HCT116 (cell line): ENCODE data around the gene MYOM1. TPM values are rescaled to one million over a fixed set of nuclear protein-coding genes. Genes with fewer than 3 reads are reported as not detected.

Experiments
- ATAC-seq: fragments of 200-7000 bp; cut with Tn5 transposase; 2 replicates; pipeline ENCODE4 v1.9.1; 2020; ENCODE audit warnings: mild to moderate bottlenecking, moderate library complexity
- BruUV-seq: library from RNA; stranded (reverse); fragments of 400-500 nt; replicated peaks from 2 replicates; lab custom pipeline; 2021; lab: Mats Ljungman, UMichigan
- CTCF ChIA-PET: fragments of 300-600 bp; sonication (Branson Sonifier 250); formaldehyde crosslinking; loops from one replicate; lab custom pipeline; 2021; ENCODE audit warnings: antibody characterized with exemption; lab: Charles Lee
- POLR2A ChIA-PET: fragments of 300-600, 350-600 bp; sonication (Branson Sonifier 250); formaldehyde crosslinking; loops from one replicate; lab custom pipeline; 2021; ENCODE audit warnings: antibody characterized with exemption; lab: Charles Lee
- RAD21 ChIA-PET, 2 experiments: fragments of 300-600 bp; sonication (Branson Sonifier 250); formaldehyde crosslinking; loops; one replicate each; lab custom pipeline; 2023; ENCODE audit warnings: low total read pairs in 2 of 2; ENCODE audit not compliant: uncharacterized antibody in 2 of 2, unreplicated experiment in 2 of 2, low non-redundant PET in 1 of 2; lab: Charles Lee
- DNase-seq: peaks from one replicate; pipeline ENCODE4 v3.0.0-alpha.2; 2010; ENCODE audit warnings: low read depth, low spot score
- H2AFZ ChIP-seq: fragments of 200-600 bp; shearing (Covaris generic), sonication (generic); 2 replicates; pipeline ENCODE4 v1.6.1; 2017; ENCODE audit warnings: low read depth, mixed run types, mixed read lengths, antibody characterized with exemption, low read length; ENCODE audit not compliant: poor library complexity, severe bottlenecking
- H3K27ac ChIP-seq: 2 replicates; pipeline ENCODE4 v1.5.1; 2012; ENCODE audit warnings: low read depth, low read length
- H3K27me3 ChIP-seq: fragments of 200-600 bp; sonication (generic); 2 replicates; pipeline ENCODE4 v1.6.1; 2016; ENCODE audit warnings: mixed run types, low read length, mixed read lengths; ENCODE audit not compliant: insufficient read depth
- H3K36me3 ChIP-seq, 2 experiments: fragments of 200-500 bp in 1 of 2; fragments of 200-600 bp in 1 of 2; sonication (Bioruptor generic) in 1 of 2; sonication (generic) in 1 of 2; 2 replicates each; pipeline versions ENCODE4 v1.5.1 to v1.6.1; 2014 to 2016; ENCODE audit warnings: low read length in 2 of 2, inconsistent platforms in 1 of 2, mixed read lengths in 1 of 2, mixed run types in 1 of 2; ENCODE audit not compliant: insufficient read depth in 2 of 2, control insufficient read depth in 1 of 2
- H3K4me1 ChIP-seq, 2 experiments: fragments of 200-600 bp in 1 of 2; sonication (generic) in 1 of 2; 2 replicates each; pipeline versions ENCODE4 v1.5.1 to v1.6.1; 2012 to 2017; ENCODE audit warnings: low read length in 2 of 2, inconsistent platforms in 1 of 2, mild to moderate bottlenecking in 1 of 2, mixed read lengths in 1 of 2, mixed run types in 1 of 2, moderate library complexity in 1 of 2; ENCODE audit not compliant: insufficient read depth in 2 of 2, control insufficient read depth in 1 of 2
- H3K4me2 ChIP-seq: fragments of 200-600 bp; sonication (generic); 2 replicates; pipeline ENCODE4 v1.6.1; 2017; ENCODE audit warnings: mixed run types, low read length, mixed read lengths
- H3K4me3 ChIP-seq, 2 experiments: fragments of 200-600 bp in 1 of 2; sonication (generic) in 1 of 2; replicated peaks in 1 of 2; 2 replicates each; pipeline ENCODE4 v1.5.1; 2011 to 2016; ENCODE audit warnings: low read length in 2 of 2, control low read depth in 1 of 2, low read depth in 1 of 2, mild to moderate bottlenecking in 1 of 2, mixed read lengths in 1 of 2, mixed run types in 1 of 2
- H3K79me2 ChIP-seq: fragments of 200-600 bp; sonication (generic); 2 replicates; pipeline ENCODE4 v1.6.1; 2017; ENCODE audit warnings: mild to moderate bottlenecking, mixed run types, low read length, moderate library complexity, mixed read lengths; ENCODE audit not compliant: insufficient read depth
- H3K9ac ChIP-seq: fragments of 200-600 bp; sonication (generic); 2 replicates; pipeline ENCODE4 v1.6.1; 2016; ENCODE audit warnings: low read length, mixed read lengths
- H3K9me2 ChIP-seq: fragments of 200-600 bp; sonication (generic), shearing (Covaris generic); 2 replicates; pipeline ENCODE4 v1.6.1; 2017; ENCODE audit warnings: mixed run types, mild to moderate bottlenecking, moderate library complexity; ENCODE audit not compliant: insufficient read depth
- H3K9me3 ChIP-seq, 2 experiments: fragments of 200-500 bp in 1 of 2; fragments of 200-600 bp in 1 of 2; sonication (Bioruptor generic) in 1 of 2; sonication (generic) in 1 of 2; 2 replicates each; pipeline ENCODE4 v1.6.1; 2014 to 2017; ENCODE audit warnings: low read length in 2 of 2, mixed read lengths in 2 of 2, inconsistent platforms in 1 of 2, low read depth in 1 of 2, mild to moderate bottlenecking in 1 of 2, mixed run types in 1 of 2, moderate library complexity in 1 of 2; ENCODE audit not compliant: control insufficient read depth in 1 of 2, insufficient read depth in 1 of 2
- H4K20me1 ChIP-seq: fragments of 200-600 bp; sonication (generic), shearing (Covaris generic); 2 replicates; pipeline ENCODE4 v1.6.1; 2017; ENCODE audit warnings: mixed run types, mild to moderate bottlenecking, moderate library complexity; ENCODE audit not compliant: insufficient read depth
- CBX3 ChIP-seq: IDR thresholded peaks from 2 replicates; pipeline ENCODE4 v1.6.1; 2012; ENCODE audit warnings: low read depth
- CEBPB ChIP-seq: IDR thresholded peaks from 2 replicates; pipeline ENCODE4 v1.6.1; 2012; ENCODE audit warnings: low read depth
- EGR1 ChIP-seq: IDR thresholded peaks from 2 replicates; pipeline ENCODE4 v1.6.1; 2012; ENCODE audit warnings: low read depth
- EZH2 ChIP-seq: fragments of 200-600 bp; sonication (generic); IDR thresholded peaks from 2 replicates; pipeline ENCODE4 v1.6.1; 2017; ENCODE audit warnings: antibody characterized with exemption, mixed run types
- EZH2phosphoT487 ChIP-seq: fragments of 200-600 bp; IDR thresholded peaks from 2 replicates; pipeline ENCODE4 v1.6.1; 2018; ENCODE audit warnings: antibody characterized with exemption, borderline replicate concordance
- FOSL1 ChIP-seq: IDR thresholded peaks from 2 replicates; pipeline ENCODE4 v1.6.1; 2012; ENCODE audit warnings: low read depth
- POLR2A ChIP-seq: IDR thresholded peaks from 2 replicates; pipeline ENCODE4 v1.7.0; 2011; ENCODE audit warnings: borderline replicate concordance; ENCODE audit not compliant: insufficient read depth, insufficient read length; ENCODE audit errors: extremely low read depth
- POLR2AphosphoS5 ChIP-seq: IDR thresholded peaks from 2 replicates; pipeline ENCODE4 v1.6.1; 2011; ENCODE audit warnings: mild to moderate bottlenecking, low read depth, low read length, moderate library complexity
- SIN3A ChIP-seq: IDR thresholded peaks from 2 replicates; pipeline ENCODE4 v1.6.1; 2012; ENCODE audit warnings: low read depth
- TCF7L2 ChIP-seq: IDR thresholded peaks from 2 replicates; pipeline ENCODE4 v1.7.0; 2011; ENCODE audit warnings: borderline replicate concordance, inconsistent platforms; ENCODE audit not compliant: insufficient read depth, insufficient read length; ENCODE audit errors: extremely low read depth
- YY1 ChIP-seq: IDR thresholded peaks from 2 replicates; pipeline ENCODE4 v1.6.1; 2011; ENCODE audit warnings: low read length, low read depth, moderate library complexity, mild to moderate bottlenecking; ENCODE audit not compliant: insufficient replicate concordance; ENCODE audit errors: extremely low read depth
- ZFX ChIP-seq: fragments of 450-650 bp; IDR thresholded peaks from 2 replicates; pipeline ENCODE4 v1.6.1; 2017
- ZNF274 ChIP-seq: fragments of 200-500 bp; sonication (Bioruptor generic); IDR thresholded peaks from 2 replicates; pipeline ENCODE4 v1.6.1; 2014; ENCODE audit warnings: mild to moderate bottlenecking, low read depth, low read length, inconsistent platforms
- intact Hi-C: fragments of 100-400 bp; cut with micrococcal nuclease; formaldehyde crosslinking; loops from 2 replicates; pipeline ENCODE4 v1.10.0; 2022
- total RNA-seq: library from RNA; stranded (reverse); gene quantifications from one replicate; pipeline ENCODE4 v1.2.1, GENCODE V29; 2021; ENCODE audit not compliant: unreplicated experiment
- TF ChIP-seq, protein P1 (sequence below): IDR thresholded peaks from 2 replicates; pipeline ENCODE4 v1.6.1; 2012; ENCODE audit warnings: low read depth
- TF ChIP-seq, protein P2 (sequence below): IDR thresholded peaks from 2 replicates; pipeline ENCODE4 v1.6.1; 2012
- TF ChIP-seq, protein P3 (sequence below): IDR thresholded peaks from 2 replicates; pipeline ENCODE4 v1.6.1; 2012

The MYOM1 gene
- total RNA-seq, 1 experiment from 2014 or later: 0.52 TPM

DNA sequence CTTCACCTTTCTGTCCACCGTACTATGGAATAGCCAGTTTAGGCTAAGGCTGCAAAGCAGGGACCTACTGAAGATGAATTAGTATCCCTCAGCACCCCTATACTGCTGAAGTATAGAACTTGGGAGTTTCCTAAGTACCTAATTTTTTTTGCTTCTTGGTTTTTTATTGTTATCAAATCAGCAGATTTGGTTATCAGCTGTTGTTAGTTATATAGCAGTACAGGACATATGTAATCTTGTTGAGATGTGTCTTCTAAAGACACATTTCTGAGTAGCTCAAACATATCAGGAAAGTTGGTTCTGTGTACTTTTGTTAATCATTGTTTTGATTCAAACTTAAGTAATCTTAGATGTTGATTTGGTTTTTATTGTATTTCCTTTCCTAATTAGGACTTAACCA lies 33.1 kb upstream of the MYOM1 start:
- H3K9me2 ChIP-seq: no peaks in the 10 kb centered on the region
- peaks cover 7% of the 10 kb centered on the region; the same call in 1 of the 2 replicates for H4K20me1 ChIP-seq
- no peak overlapping the region for H3K9ac ChIP-seq
- no peak for TF ChIP-seq ZNF274
- TF ChIP-seq YY1: no peak
- TF ChIP-seq CEBPB: no peak
- no peak for TF ChIP-seq EGR1
- TF ChIP-seq, protein P1, sequence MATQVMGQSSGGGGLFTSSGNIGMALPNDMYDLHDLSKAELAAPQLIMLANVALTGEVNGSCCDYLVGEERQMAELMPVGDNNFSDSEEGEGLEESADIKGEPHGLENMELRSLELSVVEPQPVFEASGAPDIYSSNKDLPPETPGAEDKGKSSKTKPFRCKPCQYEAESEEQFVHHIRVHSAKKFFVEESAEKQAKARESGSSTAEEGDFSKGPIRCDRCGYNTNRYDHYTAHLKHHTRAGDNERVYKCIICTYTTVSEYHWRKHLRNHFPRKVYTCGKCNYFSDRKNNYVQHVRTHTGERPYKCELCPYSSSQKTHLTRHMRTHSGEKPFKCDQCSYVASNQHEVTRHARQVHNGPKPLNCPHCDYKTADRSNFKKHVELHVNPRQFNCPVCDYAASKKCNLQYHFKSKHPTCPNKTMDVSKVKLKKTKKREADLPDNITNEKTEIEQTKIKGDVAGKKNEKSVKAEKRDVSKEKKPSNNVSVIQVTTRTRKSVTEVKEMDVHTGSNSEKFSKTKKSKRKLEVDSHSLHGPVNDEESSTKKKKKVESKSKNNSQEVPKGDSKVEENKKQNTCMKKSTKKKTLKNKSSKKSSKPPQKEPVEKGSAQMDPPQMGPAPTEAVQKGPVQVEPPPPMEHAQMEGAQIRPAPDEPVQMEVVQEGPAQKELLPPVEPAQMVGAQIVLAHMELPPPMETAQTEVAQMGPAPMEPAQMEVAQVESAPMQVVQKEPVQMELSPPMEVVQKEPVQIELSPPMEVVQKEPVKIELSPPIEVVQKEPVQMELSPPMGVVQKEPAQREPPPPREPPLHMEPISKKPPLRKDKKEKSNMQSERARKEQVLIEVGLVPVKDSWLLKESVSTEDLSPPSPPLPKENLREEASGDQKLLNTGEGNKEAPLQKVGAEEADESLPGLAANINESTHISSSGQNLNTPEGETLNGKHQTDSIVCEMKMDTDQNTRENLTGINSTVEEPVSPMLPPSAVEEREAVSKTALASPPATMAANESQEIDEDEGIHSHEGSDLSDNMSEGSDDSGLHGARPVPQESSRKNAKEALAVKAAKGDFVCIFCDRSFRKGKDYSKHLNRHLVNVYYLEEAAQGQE: no peak
- no peak for TF ChIP-seq POLR2A
- no peak for TF ChIP-seq SIN3A
- TF ChIP-seq, protein P2, sequence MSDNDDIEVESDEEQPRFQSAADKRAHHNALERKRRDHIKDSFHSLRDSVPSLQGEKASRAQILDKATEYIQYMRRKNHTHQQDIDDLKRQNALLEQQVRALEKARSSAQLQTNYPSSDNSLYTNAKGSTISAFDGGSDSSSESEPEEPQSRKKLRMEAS: no peak
- no peak for TF ChIP-seq ZFX
- TF ChIP-seq, protein P3, sequence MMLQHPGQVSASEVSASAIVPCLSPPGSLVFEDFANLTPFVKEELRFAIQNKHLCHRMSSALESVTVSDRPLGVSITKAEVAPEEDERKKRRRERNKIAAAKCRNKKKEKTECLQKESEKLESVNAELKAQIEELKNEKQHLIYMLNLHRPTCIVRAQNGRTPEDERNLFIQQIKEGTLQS: no peak
- no peak for TF ChIP-seq POLR2AphosphoS5
- TF ChIP-seq CBX3: no peak
- no peak for TF ChIP-seq EZH2phosphoT487
- TF ChIP-seq EZH2: no peak
- TF ChIP-seq TCF7L2: no peak
- TF ChIP-seq FOSL1: no peak
- RAD21 ChIA-PET: no interaction called here
- POLR2A ChIA-PET: no interaction called here
- peaks cover 29 to 34% of the 10 kb centered on the region in 2 experiments for H3K4me1 ChIP-seq
- CTCF ChIA-PET: no interaction called here
- H2AFZ ChIP-seq: no peak overlapping the region
- DNase-seq (no peak), ATAC-seq (no peak)
- intact Hi-C loops: no loop called here
- no peak overlapping the region for H3K4me2 ChIP-seq
- H3K36me3 ChIP-seq: peaks cover 36 to 59% of the 10 kb centered on the region in 2 experiments; a peak in 3 of 4 replicates
- H3K79me2 ChIP-seq: peaks cover 68% of the 10 kb centered on the region
- no peaks in the 10 kb centered on the region for H3K27me3 ChIP-seq
- H3K27ac ChIP-seq: no peak overlapping the region
- no peaks in the 10 kb centered on the region for H3K9me3 ChIP-seq
- BruUV-seq: no TSS peak
- H3K4me3 ChIP-seq: no peak overlapping the region
